Astrocyte (in vitro differentiated cells and primary cell): Measurements from ENCODE around the gene NR1D1. TPM values are rescaled to one million over a fixed set of nuclear protein-coding genes. Genes with fewer than 3 reads are reported as not detected.

Experiments used
- DNase-seq: peaks from one replicate; pipeline ENCODE4 v3.0.0-alpha.2; 2010; ENCODE audit warnings: low read depth
- FAIRE-seq: peaks from 2 replicates; lab custom pipeline; 2011; peaks lifted over from hg19 to GRCh38; lab: Jason Lieb, UNC
- H2AFZ ChIP-seq: 2 replicates; pipeline ENCODE4 v1.6.0; 2012; ENCODE audit warnings: low read depth, low read length, inconsistent platforms
- H3K27ac ChIP-seq: 2 replicates; pipeline ENCODE4 v1.5.1; 2011; ENCODE audit warnings: low read depth, low read length, inconsistent platforms
- H3K27me3 ChIP-seq: 2 replicates; pipeline ENCODE4 v1.6.0; 2011; ENCODE audit warnings: low read length, inconsistent platforms; ENCODE audit not compliant: insufficient read depth
- H3K36me3 ChIP-seq: 2 replicates; pipeline ENCODE4 v1.5.1; 2011; ENCODE audit warnings: low read length, inconsistent platforms; ENCODE audit not compliant: insufficient read depth
- H3K4me1 ChIP-seq: 2 replicates; pipeline ENCODE4 v1.5.1; 2011; ENCODE audit warnings: low read length, inconsistent platforms; ENCODE audit not compliant: insufficient read depth
- H3K4me2 ChIP-seq: 2 replicates; pipeline ENCODE4 v1.6.0; 2012; ENCODE audit warnings: low read length, inconsistent platforms
- H3K4me3 ChIP-seq: 2 replicates; pipeline ENCODE4 v1.5.1; 2011; ENCODE audit warnings: low read depth, mild to moderate bottlenecking, low read length, inconsistent platforms; ENCODE audit not compliant: insufficient read depth
- H3K79me2 ChIP-seq: 2 replicates; pipeline ENCODE4 v1.6.0; 2012; ENCODE audit warnings: mild to moderate bottlenecking, low read length, inconsistent platforms; ENCODE audit not compliant: insufficient read depth
- H3K9ac ChIP-seq: 2 replicates; pipeline ENCODE4 v1.6.0; 2012; ENCODE audit warnings: mild to moderate bottlenecking, low read length, inconsistent platforms
- H3K9me3 ChIP-seq: 2 replicates; pipeline ENCODE4 v1.5.1; 2012; ENCODE audit warnings: low read depth, mild to moderate bottlenecking, low read length, inconsistent platforms; ENCODE audit not compliant: insufficient read depth
- H4K20me1 ChIP-seq: 2 replicates; pipeline ENCODE4 v1.6.0; 2012; ENCODE audit warnings: low read length, inconsistent platforms; ENCODE audit not compliant: insufficient read depth
- H3K27ac Mint-ChIP-seq: one replicate; pipeline ENCODE4 v1.8.0; 2021; ENCODE audit warnings: mild to moderate bottlenecking, mixed read lengths; ENCODE audit not compliant: unreplicated experiment
- H3K27me3 Mint-ChIP-seq: one replicate; pipeline ENCODE4 v1.8.0; 2021; ENCODE audit warnings: low read depth, mixed read lengths; ENCODE audit not compliant: unreplicated experiment
- H3K36me3 Mint-ChIP-seq: one replicate; pipeline ENCODE4 v1.8.0; 2021; ENCODE audit warnings: low read depth, mixed read lengths; ENCODE audit not compliant: unreplicated experiment
- H3K4me1 Mint-ChIP-seq: one replicate; pipeline ENCODE4 v1.8.0; 2021; ENCODE audit warnings: low read depth, mixed read lengths; ENCODE audit not compliant: unreplicated experiment
- H3K4me3 Mint-ChIP-seq: one replicate; pipeline ENCODE4 v1.8.0; 2021; ENCODE audit warnings: mild to moderate bottlenecking, moderate library complexity, mixed read lengths; ENCODE audit not compliant: unreplicated experiment
- H3K9me3 Mint-ChIP-seq: one replicate; pipeline ENCODE4 v1.8.0; 2021; ENCODE audit warnings: mild to moderate bottlenecking, mixed read lengths; ENCODE audit not compliant: unreplicated experiment
- EZH2 ChIP-seq: IDR thresholded peaks from 2 replicates; pipeline ENCODE4 v1.6.1; 2012; ENCODE audit warnings: mild to moderate bottlenecking, low read length, inconsistent platforms; ENCODE audit not compliant: insufficient read depth
- total RNA-seq: library from RNA; stranded (reverse); gene quantifications from 2 replicates; pipeline ENCODE4 v1.2.1, GENCODE V29; 2021
- TF ChIP-seq, protein P1 (sequence below): IDR thresholded peaks from 2 replicates; pipeline ENCODE4 v1.5.1; 2011; ENCODE audit warnings: low read depth, mild to moderate bottlenecking, inconsistent platforms, low read length, moderate library complexity; ENCODE audit not compliant: insufficient read depth

The NR1D1 gene
- total RNA-seq, 1 donor from 2014 or later: 8.7 TPM

DNA sequence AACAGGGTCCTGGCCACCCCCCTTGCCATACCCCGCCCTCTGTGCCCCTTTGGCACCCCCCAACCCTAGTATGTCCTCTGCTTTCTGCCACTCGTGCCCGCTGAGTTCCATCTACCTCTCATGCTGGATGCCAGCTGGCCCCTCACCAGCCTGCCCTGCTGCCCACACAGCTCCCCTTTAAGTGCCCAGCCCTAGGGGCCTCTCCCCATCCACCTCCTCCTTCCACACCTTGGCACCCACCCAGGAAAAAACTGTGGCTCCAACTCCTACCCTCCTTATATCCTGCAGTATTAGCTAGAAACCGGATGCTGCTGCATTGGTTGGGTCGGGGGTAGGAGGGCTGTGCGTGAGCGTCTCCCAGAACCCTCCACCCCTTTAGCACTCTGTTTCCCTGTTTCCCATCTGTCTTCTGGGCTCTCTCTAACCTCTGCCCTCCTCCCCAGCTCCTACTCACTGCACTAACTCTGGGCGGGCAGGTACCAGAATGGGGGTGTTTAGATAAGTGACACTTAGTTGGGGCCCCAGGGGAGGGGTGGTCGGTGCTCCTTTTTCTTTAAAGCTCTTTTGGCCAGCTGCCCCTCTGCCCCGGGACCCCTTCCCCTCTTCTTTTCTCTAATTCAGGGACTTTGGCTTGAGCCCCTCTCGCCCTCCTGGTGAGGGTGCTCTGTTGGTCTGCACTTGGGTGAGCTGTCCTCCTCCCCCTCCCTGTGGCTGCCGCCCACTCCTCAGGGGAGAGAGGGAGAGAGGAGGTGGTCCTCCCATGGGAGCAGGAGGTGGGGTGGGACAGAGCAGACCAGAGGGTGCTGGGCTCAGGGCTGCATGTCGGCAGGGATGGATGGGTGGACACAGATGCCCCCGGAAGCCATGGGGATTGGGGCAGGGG lies 9.9 kb downstream of the NR1D1 start:
- H3K27me3 ChIP-seq: no peaks in the 10 kb centered on the region
- H3K9ac ChIP-seq: no peak overlapping the region
- H3K36me3 ChIP-seq: peaks cover 12% of the 10 kb centered on the region
- no peak for DNase-seq
- H3K9me3 ChIP-seq: no peaks in the 10 kb centered on the region
- Mint-ChIP-seq H3K27me3 (no peaks in the 10 kb centered on the region), H3K4me3 (no peak overlapping the region), H3K4me1 (peaks cover 16% of the 10 kb centered on the region), H3K9me3 (no peaks in the 10 kb centered on the region), H3K36me3 (peaks cover 24% of the 10 kb centered on the region), H3K27ac (no peak overlapping the region)
- no peaks in the 10 kb centered on the region for H3K79me2 ChIP-seq
- no peak overlapping the region for H3K27ac ChIP-seq
- H3K4me1 ChIP-seq: peaks cover 2% of the 10 kb centered on the region
- no peak for FAIRE-seq
- H2AFZ ChIP-seq: no peak overlapping the region
- H3K4me3 ChIP-seq: no peak overlapping the region
- TF ChIP-seq, protein P1, sequence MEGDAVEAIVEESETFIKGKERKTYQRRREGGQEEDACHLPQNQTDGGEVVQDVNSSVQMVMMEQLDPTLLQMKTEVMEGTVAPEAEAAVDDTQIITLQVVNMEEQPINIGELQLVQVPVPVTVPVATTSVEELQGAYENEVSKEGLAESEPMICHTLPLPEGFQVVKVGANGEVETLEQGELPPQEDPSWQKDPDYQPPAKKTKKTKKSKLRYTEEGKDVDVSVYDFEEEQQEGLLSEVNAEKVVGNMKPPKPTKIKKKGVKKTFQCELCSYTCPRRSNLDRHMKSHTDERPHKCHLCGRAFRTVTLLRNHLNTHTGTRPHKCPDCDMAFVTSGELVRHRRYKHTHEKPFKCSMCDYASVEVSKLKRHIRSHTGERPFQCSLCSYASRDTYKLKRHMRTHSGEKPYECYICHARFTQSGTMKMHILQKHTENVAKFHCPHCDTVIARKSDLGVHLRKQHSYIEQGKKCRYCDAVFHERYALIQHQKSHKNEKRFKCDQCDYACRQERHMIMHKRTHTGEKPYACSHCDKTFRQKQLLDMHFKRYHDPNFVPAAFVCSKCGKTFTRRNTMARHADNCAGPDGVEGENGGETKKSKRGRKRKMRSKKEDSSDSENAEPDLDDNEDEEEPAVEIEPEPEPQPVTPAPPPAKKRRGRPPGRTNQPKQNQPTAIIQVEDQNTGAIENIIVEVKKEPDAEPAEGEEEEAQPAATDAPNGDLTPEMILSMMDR: no peak
- no peak for TF ChIP-seq EZH2
- H3K4me2 ChIP-seq: no peak overlapping the region
- H4K20me1 ChIP-seq: peaks cover 2% of the 10 kb centered on the region

DNA sequence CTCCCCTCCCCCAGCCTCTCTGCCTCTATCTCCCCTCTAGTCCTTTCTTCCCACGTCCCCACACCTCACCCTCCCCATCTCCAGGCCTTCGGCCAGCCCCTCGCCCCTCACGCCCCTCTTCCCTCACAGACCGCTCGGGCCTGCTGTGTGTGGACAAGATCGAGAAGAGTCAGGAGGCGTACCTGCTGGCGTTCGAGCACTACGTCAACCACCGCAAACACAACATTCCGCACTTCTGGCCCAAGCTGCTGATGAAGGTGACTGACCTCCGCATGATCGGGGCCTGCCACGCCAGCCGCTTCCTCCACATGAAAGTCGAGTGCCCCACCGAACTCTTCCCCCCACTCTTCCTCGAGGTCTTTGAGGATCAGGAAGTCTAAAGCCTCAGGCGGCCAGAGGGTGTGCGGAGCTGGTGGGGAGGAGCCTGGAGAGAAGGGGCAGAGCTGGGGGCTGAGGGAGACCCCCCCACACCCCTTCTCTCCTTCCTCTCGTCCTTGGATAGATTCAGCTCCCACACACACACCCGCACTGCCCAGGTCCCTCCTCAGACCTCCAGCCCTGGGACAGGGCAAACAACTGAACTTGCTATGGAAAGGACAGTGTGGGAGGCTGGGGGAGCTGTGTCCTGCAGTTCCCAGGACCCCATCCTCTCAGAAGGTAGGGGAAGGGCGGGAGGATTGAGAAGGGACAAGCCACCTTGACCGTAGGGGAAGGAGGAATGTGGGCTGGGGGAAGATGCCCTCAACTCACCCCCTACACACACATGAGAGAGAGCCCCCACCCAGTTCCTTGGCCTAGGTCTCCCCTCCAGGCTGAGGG lies 11.1 kb downstream of the NR1D1 start:
- H3K9me3 Mint-ChIP-seq: no peaks in the 10 kb centered on the region
- peaks cover 16% of the 10 kb centered on the region for H3K36me3 ChIP-seq
- no peaks in the 10 kb centered on the region for H3K27me3 ChIP-seq
- peaks cover 26% of the 10 kb centered on the region for H3K36me3 Mint-ChIP-seq
- FAIRE-seq (no peak), DNase-seq (no peak)
- H3K4me3 Mint-ChIP-seq: no peak overlapping the region
- H3K9me3 ChIP-seq: no peaks in the 10 kb centered on the region
- no peaks in the 10 kb centered on the region for H3K27me3 Mint-ChIP-seq
- no peak overlapping the region for H3K9ac ChIP-seq
- H2AFZ ChIP-seq: no peak overlapping the region
- peaks cover 2% of the 10 kb centered on the region for H3K4me1 ChIP-seq
- H3K79me2 ChIP-seq: no peaks in the 10 kb centered on the region
- TF ChIP-seq, protein P1: no peak
- TF ChIP-seq EZH2: no peak
- H3K27ac Mint-ChIP-seq: peak overlapping the region; percentile 62
- peaks cover 16% of the 10 kb centered on the region for H3K4me1 Mint-ChIP-seq
- H3K4me3 ChIP-seq: no peak overlapping the region
- peaks cover 2% of the 10 kb centered on the region for H4K20me1 ChIP-seq
- H3K27ac ChIP-seq: no peak overlapping the region
- no peak overlapping the region for H3K4me2 ChIP-seq
